ENCODE data around the gene LRRC75A.

LRRC75A gene

GRCh38 chr17:16484445-16485175, 7.4 kb downstream of the LRRC75A start:
- no peaks in the 10 kb centered on the region for H3K4me1 ChIP-seq (ENCODE audit: insufficient read depth, low read length, poor library complexity, severe bottlenecking)
- no peak overlapping the region for H2AFZ ChIP-seq (ENCODE audit: low read length)
- H3K36me3 ChIP-seq (ENCODE audit: insufficient read depth, low read length), result no peaks in the 10 kb centered on the region
- H3K9me3 ChIP-seq (ENCODE audit: insufficient read depth, low read depth, low read length), result no peaks in the 10 kb centered on the region
- no peak overlapping the region for H3K4me3 ChIP-seq (ENCODE audit: low read length, poor library complexity, severe bottlenecking)
- H3K79me2 ChIP-seq (ENCODE audit: insufficient read depth, low read length), result no peaks in the 10 kb centered on the region
- H4K20me1 ChIP-seq (ENCODE audit: insufficient read depth, low read length, poor library complexity, severe bottlenecking), result no peaks in the 10 kb centered on the region
- H3K4me2 ChIP-seq (ENCODE audit: low read depth, low read length, poor library complexity, severe bottlenecking), result no peak overlapping the region
- H3K27me3 ChIP-seq (ENCODE audit: insufficient read depth, low read length, poor library complexity, severe bottlenecking), result no peaks in the 10 kb centered on the region
- no peaks in the 10 kb centered on the region for H3F3A ChIP-seq (ENCODE audit: low read depth)
- no peaks in the 10 kb centered on the region for H3K9me2 ChIP-seq (replicated peaks; ENCODE audit: low read depth, low read length)
- H3K9ac ChIP-seq (ENCODE audit: low read depth, low read length, poor library complexity, severe bottlenecking), result no peak overlapping the region
- TF ChIP-seq CTCF (conservative IDR thresholded peaks at IDR 0.05; ENCODE audit: low read length) (no peak), EZH2phosphoT487 (IDR thresholded peaks at IDR 0.05; ENCODE audit: borderline replicate concordance) (no peak)

- H3K4me2 ChIP-seq (ENCODE audit: low read depth, low read length, poor library complexity, severe bottlenecking), result no peak overlapping the region
- H2AFZ ChIP-seq (ENCODE audit: low read length), result no peak overlapping the region
- no peaks in the 10 kb centered on the region for H3K4me1 ChIP-seq (ENCODE audit: insufficient read depth, low read length, poor library complexity, severe bottlenecking)
- H3K4me3 ChIP-seq (ENCODE audit: low read length, poor library complexity, severe bottlenecking), result no peak overlapping the region
- no peaks in the 10 kb centered on the region for H3K27me3 ChIP-seq (ENCODE audit: insufficient read depth, low read length, poor library complexity, severe bottlenecking)
- no peaks in the 10 kb centered on the region for H3F3A ChIP-seq (ENCODE audit: low read depth)
- H3K36me3 ChIP-seq (ENCODE audit: insufficient read depth, low read length), result no peaks in the 10 kb centered on the region
- no peaks in the 10 kb centered on the region for H3K9me2 ChIP-seq (replicated peaks; ENCODE audit: low read depth, low read length)
- TF ChIP-seq EZH2phosphoT487 (IDR thresholded peaks at IDR 0.05; ENCODE audit: borderline replicate concordance) (no peak), CTCF (conservative IDR thresholded peaks at IDR 0.05; ENCODE audit: low read length) (no peak)
- H3K9me3 ChIP-seq (ENCODE audit: insufficient read depth, low read depth, low read length), result no peaks in the 10 kb centered on the region
- H3K79me2 ChIP-seq (ENCODE audit: insufficient read depth, low read length), result no peaks in the 10 kb centered on the region
- H3K9ac ChIP-seq (ENCODE audit: low read depth, low read length, poor library complexity, severe bottlenecking), result no peak overlapping the region
- no peaks in the 10 kb centered on the region for H4K20me1 ChIP-seq (ENCODE audit: insufficient read depth, low read length, poor library complexity, severe bottlenecking)
These were observed 8.9 kb downstream of the LRRC75A start for GRCh38 chr17:16483021-16483645.

GRCh38 chr17:16482253-16482652, 9.7 kb downstream of the LRRC75A start:
- Histone ChIP-seq H3K4me2 (ENCODE audit: low read depth, low read length, poor library complexity, severe bottlenecking) (no peak overlapping the region), H3K4me1 (ENCODE audit: insufficient read depth, low read length, poor library complexity, severe bottlenecking) (no peaks in the 10 kb centered on the region), H2AFZ (ENCODE audit: low read length) (no peak overlapping the region), H3K9me3 (ENCODE audit: insufficient read depth, low read depth, low read length) (no peaks in the 10 kb centered on the region), H3K36me3 (ENCODE audit: insufficient read depth, low read length) (no peaks in the 10 kb centered on the region), H4K20me1 (ENCODE audit: insufficient read depth, low read length, poor library complexity, severe bottlenecking) (no peaks in the 10 kb centered on the region), H3K9me2 (replicated peaks; ENCODE audit: low read depth, low read length) (no peaks in the 10 kb centered on the region), H3K79me2 (ENCODE audit: insufficient read depth, low read length) (no peaks in the 10 kb centered on the region), H3F3A (ENCODE audit: low read depth) (no peaks in the 10 kb centered on the region), H3K4me3 (ENCODE audit: low read length, poor library complexity, severe bottlenecking) (no peak overlapping the region), H3K27me3 (ENCODE audit: insufficient read depth, low read length, poor library complexity, severe bottlenecking) (no peaks in the 10 kb centered on the region), H3K9ac (ENCODE audit: low read depth, low read length, poor library complexity, severe bottlenecking) (no peak overlapping the region)
- TF ChIP-seq CTCF (conservative IDR thresholded peaks at IDR 0.05; ENCODE audit: low read length), result no peak
- TF ChIP-seq EZH2phosphoT487 (IDR thresholded peaks at IDR 0.05; ENCODE audit: borderline replicate concordance), result no peak
